ENCODE data around the gene FADS2.

- TF ChIP-seq POLR2A (IDR thresholded peaks at IDR 0.05; ENCODE audit: borderline replicate concordance, extremely low read depth, insufficient read depth, insufficient read length) = no peak
- no peak for TF ChIP-seq SP1 (IDR thresholded peaks at IDR 0.05; ENCODE audit: low read depth)
- TF ChIP-seq CTCF (IDR thresholded peaks at IDR 0.05 in 2 of 3, conservative IDR thresholded peaks at IDR 0.05 in 1 of 3; ENCODE audit: borderline replicate concordance in 1 of 3, insufficient read depth in 1 of 3, low read depth in 2 of 3, low read length in 2 of 3) = no peak
- no peak for TF ChIP-seq EZH2 (IDR thresholded peaks at IDR 0.05)
- no peak for TF ChIP-seq RAD21 (IDR thresholded peaks at IDR 0.05; ENCODE audit: low read depth)
- no peak for TF ChIP-seq JUND (IDR thresholded peaks at IDR 0.05)
These were observed 80.0 kb downstream of the FADS2 start for GRCh38 chr11:61907871-61908729.

Data from HCT116 (cell line).